ENCODE data around the gene REXO2.

REXO2 gene

DNA sequence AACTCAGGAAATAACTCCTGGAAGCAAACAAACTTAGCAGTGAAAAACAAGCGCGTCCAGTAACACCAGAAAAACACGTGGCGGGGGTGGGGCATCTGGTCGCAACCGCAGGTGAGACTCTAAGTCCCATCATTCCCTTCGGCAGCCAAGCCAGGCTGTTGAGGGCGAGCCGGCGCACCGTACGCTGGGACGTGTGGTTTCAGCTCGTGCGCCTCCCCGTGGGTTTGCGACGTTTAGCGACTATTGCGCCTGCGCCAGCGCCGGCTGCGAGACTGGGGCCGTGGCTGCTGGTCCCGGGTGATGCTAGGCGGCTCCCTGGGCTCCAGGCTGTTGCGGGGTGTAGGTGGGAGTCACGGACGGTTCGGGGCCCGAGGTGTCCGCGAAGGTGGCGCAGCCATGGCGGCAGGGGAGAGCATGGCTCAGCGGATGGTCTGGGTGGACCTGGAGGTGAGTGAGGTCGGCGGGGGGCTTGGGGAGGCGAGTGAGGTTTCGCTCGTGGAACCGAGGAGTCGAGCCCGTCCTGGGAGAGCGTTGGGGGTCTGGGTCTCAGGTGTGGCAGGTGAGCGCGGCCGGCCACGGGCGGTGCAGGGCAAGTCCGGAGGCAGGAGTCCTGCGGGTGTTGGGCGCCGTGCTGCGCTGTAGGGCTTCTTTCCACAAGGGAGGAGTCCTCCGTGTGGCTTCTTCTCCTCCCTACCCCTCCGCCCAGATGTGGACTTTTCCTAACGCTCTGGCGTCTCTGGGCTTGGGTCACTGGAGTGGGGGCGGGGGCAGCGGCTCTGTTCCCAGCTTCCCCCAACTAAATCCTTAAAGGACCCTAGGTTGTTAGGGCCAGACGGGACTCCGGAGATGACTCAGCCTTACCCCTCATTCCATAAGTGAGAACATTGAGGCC is at the start of gene REXO2:
Gene REXO2 (plus strand): TSS at position 239 of the 892 bp plus-strand sequence. CDS start 62 bp downstream, at position 301.
- DNase-seq (ENCODE audit: low spot score) = peak; percentile 95

DNA sequence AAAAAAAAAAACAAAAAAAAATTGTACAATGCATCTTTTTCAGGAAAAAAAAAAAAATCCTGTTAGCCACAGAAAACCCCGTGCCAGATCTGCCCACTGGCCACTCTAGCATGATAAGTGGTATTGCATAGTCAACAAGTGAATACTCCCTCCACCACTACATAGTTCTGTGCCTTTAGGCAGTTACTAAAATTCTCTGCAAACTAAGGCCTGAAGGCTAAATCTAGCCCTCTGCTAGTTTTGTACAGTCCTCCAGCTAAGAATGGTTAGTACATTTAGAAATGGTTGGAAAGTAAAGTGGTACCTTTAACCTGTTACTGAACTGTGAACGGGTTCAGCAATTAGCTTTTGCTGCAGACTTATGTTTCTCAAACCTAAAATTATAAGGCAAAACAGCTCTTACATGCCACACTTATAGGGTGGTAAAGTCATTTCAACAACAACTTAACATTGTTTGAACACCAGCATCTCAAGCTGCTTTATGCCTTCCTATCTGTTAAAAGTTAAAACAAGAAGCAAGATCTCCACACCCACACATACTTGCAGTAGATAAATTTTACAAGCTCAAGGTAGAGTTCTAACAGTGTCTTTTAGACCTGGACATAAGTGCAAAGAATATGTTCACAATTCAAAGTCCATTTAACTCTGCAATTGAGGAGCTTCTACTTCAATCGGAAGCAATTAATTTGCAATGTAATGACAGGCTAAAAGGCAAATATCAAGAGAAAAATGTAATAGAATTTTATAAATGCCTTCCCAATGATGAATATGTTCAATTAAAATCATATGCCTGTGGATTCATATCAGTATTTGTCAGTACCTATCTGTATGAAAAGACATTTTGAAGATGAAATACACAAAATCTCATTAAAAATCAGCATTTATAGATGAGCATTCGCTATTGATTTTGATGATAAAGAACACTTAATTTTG is 46.3 kb upstream of the REXO2 start:
- DNase-seq (ENCODE audit: low spot score) = no peak

DNA sequence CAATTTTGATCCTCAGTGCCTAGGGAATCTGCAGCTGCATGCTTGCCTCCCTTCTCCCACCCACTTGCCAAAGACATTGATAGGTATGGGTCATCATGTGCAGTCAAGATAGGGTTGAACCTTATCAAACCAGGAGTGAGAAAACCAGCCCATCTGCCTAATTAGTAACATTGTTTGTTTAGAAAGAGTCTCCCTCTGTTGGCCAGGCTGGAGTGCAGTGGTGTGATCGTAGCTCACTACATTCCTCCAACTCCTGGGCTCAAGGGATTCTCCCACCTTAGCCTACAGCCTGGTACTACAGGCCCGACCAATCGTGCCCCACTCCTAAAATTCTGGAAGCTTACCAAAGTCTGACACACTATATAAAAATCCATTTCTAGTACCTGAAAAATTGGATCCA is 43.5 kb upstream of the REXO2 start:
- no peak for DNase-seq (ENCODE audit: low spot score)

DNA sequence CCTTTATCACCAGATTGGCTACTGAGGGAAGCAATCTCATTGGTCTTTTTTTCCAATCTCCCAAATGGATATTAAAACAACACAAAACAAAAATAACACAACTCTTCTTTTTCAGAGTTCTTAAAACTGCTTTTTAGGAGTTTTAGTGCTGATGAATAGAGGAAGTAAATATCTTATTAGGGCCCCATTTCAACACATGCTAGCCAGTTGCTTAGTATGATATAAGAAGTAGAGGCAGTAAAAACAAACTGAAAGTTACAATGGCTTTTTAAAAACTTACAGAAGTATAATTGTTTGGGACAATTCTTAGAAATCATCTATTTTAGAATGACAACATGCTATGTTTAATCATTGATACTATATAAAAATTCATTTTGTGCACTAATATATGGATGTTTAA is 42.4 kb upstream of the REXO2 start:
- DNase-seq (ENCODE audit: low spot score) = no peak

DNA sequence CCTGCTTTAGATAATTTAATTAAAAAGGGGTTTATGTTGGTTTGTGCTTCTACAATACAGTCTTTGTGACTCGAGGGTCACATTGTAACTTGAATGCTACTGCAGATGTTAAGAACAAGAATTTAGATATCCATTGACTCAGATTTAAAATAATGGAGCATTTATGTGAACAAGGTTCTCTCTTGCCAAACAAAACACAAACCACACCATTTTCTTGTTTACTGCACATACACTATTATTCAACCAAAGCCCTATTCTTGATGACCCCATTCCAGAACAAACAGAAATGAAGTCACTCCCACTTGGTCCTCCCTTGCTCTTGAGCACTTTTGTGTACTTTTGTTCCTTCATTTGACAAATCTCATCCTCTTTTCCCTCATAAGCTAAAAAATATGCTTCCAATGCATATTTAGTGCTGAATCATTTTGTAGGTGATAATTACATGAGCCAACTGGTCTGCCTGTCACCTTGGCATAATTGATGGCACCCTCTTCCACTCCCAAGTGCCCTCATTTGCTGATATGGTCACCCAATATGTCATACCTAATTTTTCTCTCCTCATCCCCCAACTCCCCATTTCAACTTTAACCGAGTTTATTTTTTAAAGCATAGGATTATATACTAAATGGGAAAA is 41.8 kb upstream of the REXO2 start:
- no peak for DNase-seq (ENCODE audit: low spot score)

DNA sequence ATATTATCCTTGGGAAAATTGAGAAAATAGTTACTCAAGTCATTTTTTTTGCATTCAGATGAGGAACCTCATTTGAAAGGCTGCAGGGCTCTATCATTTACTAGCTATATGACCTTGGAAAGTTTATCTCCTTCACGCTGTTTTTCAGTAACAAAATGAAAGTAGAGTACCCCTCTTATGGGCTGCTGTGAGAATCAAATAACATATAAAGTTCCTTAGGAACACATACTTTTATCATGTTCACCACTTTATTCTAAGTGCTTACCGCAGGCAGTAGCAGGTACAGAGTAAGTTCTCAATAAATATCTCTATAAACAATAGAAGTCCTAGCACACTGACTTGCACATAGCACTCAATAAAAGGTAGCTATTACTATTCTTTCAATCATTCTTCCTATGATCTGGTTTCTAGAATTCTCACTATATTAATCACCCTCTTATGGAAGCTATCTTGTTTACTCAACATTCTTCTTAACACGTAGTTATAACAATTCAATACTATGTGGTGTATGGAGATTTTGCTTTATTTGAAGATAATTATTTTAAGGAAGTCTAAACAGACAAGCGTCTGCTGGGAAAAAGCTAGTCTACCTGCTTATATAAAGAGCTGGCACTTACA is 40.9 kb upstream of the REXO2 start:
- DNase-seq (ENCODE audit: low spot score) = no peak

DNA sequence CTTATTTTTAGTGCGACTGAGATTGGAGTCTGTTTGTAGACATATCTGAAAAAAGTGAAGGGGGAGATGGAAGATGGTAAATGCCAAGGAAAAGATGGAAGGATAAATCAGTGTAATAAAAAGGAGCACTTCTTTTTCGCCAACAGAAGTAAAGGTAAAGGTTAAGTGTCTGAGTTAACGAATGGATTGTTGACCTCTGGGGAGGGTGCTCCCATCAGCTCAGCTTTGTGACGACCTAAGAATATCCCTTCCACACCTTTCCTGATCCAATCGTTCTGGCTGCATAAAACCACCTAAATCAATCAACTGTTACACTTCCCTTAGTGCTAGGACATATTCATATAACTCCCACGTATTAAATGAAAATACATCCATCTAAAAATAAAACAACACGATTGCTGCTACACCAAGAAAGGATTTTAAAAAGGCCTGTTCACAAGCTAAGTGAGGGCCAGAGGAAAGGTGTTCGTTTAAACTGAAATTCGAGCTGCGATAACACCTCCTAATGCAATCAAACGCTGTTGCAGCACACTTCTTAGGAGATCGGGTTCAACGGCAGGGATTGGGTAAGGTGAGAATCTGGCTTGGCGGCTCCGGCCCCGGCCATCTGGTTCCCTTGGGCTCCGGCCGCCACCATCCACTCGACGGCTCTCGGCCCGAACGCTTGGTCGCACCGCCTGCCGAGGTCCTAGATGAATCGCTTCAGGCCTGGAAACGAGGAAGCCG is 39.6 kb upstream of the REXO2 start:
- peak; percentile 58 for DNase-seq (ENCODE audit: low spot score)

DNA sequence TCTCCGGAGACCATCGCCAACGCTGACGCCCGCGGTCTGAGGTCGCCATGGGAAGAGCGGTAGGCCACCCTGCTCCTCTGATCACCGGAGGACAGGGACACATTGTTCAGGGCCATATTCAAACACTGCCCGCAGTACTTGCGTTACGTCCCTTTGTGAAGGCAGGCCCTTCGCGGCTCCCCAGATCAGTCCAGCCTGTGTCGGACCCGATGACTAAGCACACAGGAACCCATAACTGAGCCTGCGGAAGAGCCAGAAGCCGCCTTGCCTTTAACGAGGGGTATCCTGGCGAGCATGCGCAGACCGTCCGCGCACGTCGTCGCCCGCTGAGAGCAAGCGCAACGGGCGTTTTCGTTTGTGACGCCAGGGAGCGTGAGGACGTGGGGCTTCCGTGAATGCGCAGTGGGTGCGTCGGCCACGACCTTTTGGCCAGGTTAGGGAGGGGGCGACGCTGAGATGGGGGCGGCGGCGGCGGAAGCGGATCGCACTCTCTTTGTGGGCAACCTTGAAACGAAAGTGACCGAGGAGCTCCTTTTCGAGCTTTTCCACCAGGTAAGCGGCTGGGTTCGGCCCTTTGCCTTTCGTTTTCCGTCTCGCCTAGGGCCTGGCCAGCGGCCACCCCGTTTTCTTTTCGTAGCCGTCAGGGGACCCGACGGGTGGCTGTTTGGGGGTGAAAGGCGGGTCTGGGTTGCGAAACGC is 38.9 kb upstream of the REXO2 start, which contains the start of the genes C11orf71 and RBM7:
Gene C11orf71 (minus strand): TSS at position 296 of the 699 bp plus-strand sequence. CDS start 180 bp downstream, at position 116.
Gene RBM7 (plus strand): TSS at position 451 of the 699 bp plus-strand sequence. CDS start 6 bp downstream, at position 457.
- peak; percentile 98 for DNase-seq (ENCODE audit: low spot score)

DNA sequence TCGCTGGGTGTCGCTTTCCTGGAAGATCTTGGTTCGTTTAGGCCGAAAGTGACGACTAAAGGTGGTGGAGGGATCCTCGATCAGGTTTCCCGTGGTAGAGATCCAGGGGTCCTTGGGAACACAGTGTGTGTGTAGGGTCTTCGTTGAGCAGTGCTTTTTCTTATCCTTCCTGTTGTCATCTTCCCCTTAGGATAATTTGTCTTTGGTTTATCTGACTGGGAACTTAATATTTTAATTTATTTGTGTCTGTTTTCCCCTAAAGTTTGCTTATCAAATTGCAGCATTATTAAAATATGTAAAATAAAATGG is 38.4 kb upstream of the REXO2 start:
- DNase-seq (ENCODE audit: low spot score) = no peak

DNA sequence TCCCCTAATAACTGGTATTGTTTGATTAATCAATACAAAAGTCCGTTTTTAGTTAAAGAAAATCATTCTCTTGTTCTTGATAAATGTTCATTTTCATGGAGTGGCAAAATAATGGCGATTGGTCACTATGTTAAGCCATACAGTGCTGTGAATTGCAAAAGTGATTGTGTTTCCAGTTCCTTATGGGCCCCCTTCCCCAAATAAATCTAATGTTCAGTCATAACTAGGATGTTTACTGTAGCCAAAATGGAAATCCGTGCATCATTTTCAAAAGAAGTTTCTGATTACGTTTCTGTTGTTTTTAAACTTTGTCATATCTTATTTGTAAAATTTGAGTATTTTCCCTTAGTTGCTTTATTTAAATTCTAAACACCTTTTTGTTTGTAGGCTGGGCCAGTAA is 38.0 kb upstream of the REXO2 start:
- no peak for DNase-seq (ENCODE audit: low spot score)

DNA sequence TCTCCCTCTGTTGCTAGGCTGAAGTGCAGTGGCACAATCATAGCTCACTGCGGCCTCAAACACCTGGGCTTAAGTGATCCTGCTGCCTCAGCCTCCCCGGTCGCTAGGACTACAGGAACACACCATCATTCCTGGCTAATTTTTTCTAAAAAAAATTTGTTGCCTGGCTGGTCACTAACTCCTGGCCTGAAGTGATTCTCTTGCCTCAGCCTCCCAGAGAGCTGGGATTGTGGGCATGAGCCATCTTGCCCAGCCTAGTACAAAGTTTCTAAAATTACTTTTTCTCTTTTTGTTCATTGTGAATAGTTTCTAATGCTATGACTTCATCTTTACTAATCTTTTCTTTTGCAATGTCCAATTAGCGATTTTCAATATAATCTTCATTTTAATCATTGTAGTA is 26.3 kb upstream of the REXO2 start:
- no peak for DNase-seq (ENCODE audit: low spot score)

DNA sequence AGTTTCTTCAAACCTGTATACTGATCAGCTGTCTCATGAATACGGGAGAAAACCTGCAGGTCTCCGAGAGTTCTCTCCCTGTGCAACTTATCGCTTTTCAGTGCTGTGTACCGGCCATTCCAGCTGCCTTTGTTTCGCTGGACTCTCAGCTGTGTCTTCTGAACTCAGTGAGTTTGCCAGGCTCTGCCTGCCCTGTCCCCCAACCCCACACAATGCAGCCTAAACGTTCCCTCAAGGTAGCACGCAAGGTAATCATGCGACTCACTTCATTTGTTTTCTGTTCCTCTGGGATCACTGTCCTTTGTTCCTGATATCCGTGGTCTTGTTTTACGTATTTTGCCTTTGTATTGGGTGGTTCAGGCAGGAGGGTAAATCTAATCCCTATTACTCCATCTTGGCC is 25.3 kb upstream of the REXO2 start:
- no peak for DNase-seq (ENCODE audit: low spot score)

DNA sequence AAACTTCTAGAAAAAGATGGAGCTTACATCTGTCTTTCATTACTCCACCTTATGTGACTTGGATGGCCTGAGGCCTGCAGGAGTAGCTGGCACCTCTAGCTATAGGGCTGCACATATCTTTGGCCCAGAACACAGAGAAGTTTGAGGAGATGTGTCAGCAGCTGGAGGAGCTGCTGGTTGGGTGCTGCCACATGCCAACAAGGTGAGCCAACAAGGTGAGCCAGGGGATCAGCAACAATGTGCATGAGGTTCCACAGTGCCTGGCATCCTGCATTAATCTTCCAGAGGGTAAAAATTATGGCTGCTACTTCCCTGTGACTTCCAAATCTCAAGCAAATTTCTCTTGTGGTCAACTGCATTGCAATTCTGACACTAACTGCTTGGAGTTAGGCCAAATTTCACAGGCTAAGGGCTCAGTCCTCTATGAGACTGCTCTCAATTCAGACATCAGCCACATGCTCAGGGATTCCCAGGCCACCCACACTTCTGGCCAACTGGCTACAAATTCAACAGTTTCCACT is 22.8 kb upstream of the REXO2 start:
- DNase-seq (ENCODE audit: low spot score) = no peak

DNA sequence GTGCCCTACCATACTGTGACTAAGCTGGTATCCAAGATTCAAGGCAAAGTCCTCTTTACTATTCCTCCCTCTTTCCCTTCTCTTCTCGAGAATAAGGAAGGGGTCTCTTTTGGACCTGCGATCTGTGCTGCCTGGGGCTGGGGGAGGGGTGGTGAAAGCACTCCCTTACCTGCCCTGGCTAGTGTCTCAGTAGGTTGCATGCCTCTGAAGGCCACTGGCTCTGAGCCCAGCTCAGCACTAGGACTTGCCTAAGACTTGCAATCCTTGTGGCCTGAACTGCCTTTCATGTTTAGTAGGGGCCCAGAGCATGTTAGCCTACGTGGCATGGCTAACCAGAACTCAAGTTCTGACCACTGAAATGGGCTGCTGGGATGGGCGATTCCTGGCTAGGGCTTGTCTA is 13.0 kb upstream of the REXO2 start:
- no peak for DNase-seq (ENCODE audit: low spot score)

DNA sequence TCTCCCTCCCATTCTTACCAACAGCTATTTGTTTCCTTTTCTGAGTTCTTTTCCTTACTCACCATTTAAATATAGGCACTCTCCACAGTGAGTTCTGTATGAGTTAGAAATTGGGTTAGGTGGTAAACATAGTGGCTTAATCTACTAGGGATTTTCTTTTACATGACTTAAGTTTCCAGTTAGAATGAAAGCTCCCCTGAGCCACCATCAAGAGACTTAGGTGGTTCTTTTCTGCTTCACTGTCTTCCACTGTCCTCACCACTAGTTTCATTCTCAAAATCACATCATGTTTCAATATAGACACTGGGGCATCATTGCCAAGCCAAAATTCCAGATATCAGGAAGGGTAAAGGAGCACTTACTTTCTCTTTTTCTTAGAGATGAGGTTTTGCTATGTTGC is 9.0 kb upstream of the REXO2 start:
- DNase-seq (ENCODE audit: low spot score) = no peak

DNA sequence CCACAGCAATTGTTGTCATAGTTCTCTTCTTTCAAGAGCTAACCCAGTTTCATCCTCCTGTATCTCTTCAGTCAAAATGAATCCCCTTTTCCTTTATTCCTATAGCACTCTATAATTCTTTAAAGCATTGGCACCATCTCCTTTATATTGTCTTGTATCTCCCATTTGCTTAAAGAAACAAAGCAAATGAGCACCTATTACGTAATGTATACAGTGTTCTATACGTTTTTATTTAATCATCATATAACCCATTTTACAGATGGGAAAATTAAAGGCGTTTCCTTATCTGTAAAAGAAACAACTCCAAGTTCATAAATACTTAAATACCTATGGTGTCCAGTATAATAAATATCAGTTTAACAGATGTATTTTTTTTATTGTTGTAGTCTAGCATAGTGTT is 6.4 kb upstream of the REXO2 start:
- no peak for DNase-seq (ENCODE audit: low spot score)

DNA sequence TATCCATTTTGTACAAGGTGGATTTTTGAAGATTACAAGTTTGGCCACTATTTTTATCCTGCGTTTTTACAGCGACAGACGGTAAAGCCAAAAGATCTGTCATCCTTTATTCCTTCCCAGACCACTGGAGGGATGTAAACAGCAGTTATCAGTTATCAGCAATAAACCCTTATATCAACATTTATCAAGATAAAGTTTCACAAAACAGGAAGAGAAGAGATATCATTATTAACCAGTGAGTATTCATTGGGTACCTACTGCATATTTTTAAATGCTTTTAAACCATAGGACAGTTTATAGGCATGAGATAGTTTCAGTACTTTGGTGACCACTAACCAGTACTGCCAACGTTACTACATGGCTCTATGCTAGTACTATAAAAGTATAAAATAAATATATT is 5.9 kb upstream of the REXO2 start:
- DNase-seq (ENCODE audit: low spot score) = no peak

DNA sequence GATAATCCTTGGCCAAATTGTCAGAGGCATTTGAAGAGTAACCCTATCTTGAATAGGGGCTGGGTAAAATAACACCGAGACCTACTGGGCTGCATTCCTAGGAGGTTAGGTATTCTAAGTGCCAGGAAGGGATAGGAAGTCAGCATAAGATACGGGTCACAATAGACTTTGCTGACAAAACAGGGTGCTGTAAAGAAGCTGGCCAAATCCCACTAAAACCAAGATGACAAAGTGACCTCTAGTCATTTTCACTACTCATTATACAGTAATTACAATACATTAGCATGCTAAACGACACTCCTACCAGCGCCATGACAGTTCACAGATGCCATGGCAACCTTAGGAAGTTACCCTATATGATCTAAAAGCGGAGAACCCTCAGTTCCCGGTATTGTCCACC is 964 bp upstream of the REXO2 start:
- DNase-seq (ENCODE audit: low spot score) = no peak

DNA sequence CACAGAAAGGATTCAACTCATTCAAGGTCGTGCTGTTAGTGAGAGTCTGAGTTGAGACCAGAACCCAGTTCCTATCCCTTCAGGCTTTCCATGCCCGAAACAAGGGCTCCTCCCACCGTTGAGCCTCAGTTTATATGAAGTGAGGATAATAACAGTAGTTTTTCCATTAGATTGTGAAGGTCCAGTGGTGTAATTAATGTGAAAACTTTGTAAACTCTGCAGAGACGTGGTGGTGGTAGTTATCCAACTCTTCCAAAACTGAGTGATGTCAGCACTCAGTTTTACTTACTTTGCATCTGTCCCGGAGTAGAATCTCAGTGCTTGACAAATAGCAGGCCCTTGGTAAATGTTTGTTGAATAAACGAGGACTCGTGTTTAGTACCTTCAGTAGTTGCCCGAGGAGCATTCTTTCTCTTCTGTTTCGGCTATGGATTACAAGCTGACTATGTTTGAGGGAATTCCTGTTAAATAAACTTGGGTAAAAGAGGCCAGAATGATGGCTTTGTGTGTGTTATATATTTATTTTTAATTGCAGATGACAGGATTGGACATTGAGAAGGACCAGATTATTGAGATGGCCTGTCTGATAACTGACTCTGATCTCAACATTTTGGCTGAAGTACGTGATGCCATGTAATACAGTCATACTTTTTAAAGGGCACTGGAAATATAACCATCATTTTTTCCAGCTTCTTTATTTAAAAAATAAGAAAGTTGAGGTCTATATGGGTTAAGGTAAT is 1.0 kb downstream of the REXO2 start:
- DNase-seq (ENCODE audit: low spot score) = peak; percentile 11

All from SW480 (cell line).